Heart left ventricle (tissue), 16 donors: ENCODE measurements around the gene PHF20. TPM values are rescaled to one million over a fixed set of nuclear protein-coding genes. Genes with fewer than 3 reads are reported as not detected.
A peak's percentile ranks its signal among the peaks of the same experiment; 100 is the strongest.

Source experiments
- ATAC-seq, 4 donors: fragments of 200-7000 bp; cut with Tn5 transposase; one replicate each; pipeline ENCODE4 v1.9.1; 2020 to 2022; ENCODE audit warnings: moderate library complexity in 4 of 4, mild to moderate bottlenecking in 3 of 4, moderate number of reproducible peaks in 1 of 4
- DNase-seq, 5 donors: peaks; one replicate each; pipeline ENCODE4 v3.0.0-alpha.2; 2020
- H3K27ac ChIP-seq, 12 donors: fragments of 200-600 bp; sonication (generic) in 4 of 12; one replicate each; pipeline versions ENCODE4 v1.5.0 to v1.8.0; 2016 to 2022; ENCODE audit warnings: mild to moderate bottlenecking in 2 of 12
- H3K27me3 ChIP-seq, 9 donors: fragments of 200-600 bp; sonication (generic) in 2 of 9; one replicate each; pipeline versions ENCODE4 v1.5.1 to v1.8.0; 2016 to 2022; ENCODE audit warnings: mild to moderate bottlenecking in 3 of 9
- H3K36me3 ChIP-seq, 9 donors: fragments of 200-600 bp; sonication (generic) in 2 of 9; one replicate each; pipeline versions ENCODE4 v1.5.0 to v1.8.0; 2018 to 2022; ENCODE audit warnings: mild to moderate bottlenecking in 2 of 9
- H3K4me1 ChIP-seq, 12 donors: fragments of 200-600 bp; sonication (generic) in 4 of 12; one replicate each; pipeline versions ENCODE4 v1.5.0 to v1.8.0; 2016 to 2022; ENCODE audit warnings: mild to moderate bottlenecking in 3 of 12
- H3K4me3 ChIP-seq, 12 donors: fragments of 200-600 bp; sonication (generic) in 4 of 12; one replicate each; pipeline versions ENCODE4 v1.5.0 to v1.8.0; 2017 to 2022; ENCODE audit warnings: mild to moderate bottlenecking in 9 of 12, moderate library complexity in 4 of 12
- H3K9me3 ChIP-seq, 12 donors: fragments of 200-600 bp; sonication (generic) in 4 of 12; one replicate each; pipeline versions ENCODE4 v1.5.0 to v1.8.0; 2016 to 2022; ENCODE audit warnings: mild to moderate bottlenecking in 1 of 12
- CTCF ChIP-seq, 12 donors: fragments of 200-600 bp; sonication (generic) in 4 of 12; IDR thresholded peaks; one replicate each; pipeline versions ENCODE4 v1.5.0 to v1.8.0; 2018 to 2022; ENCODE audit warnings: antibody characterized with exemption in 12 of 12, mild to moderate bottlenecking in 5 of 12
- POLR2A ChIP-seq, 2 donors: fragments of 450-650 bp; IDR thresholded peaks; one replicate each; pipeline ENCODE4 v1.6.1; 2017; ENCODE audit warnings: antibody characterized with exemption in 2 of 2, mild to moderate bottlenecking in 2 of 2, moderate library complexity in 2 of 2
- WGBS, 4 donors: extraction: QIAGEN DNeasy Blood & Tissue Kit in 2 of 4; methylation state at CpG; one replicate each; pipeline versions ENCODE4 v1.1.5 to v1.1.7; 2013 to 2018; 5-methylcytosine and 5-hydroxymethylcytosine counted together
- intact Hi-C, 10 donors: fragments of 100-400 bp; cut with DNase I; formaldehyde crosslinking; loops; one replicate each; pipeline versions ENCODE4 v1.11.1 to v1.14.2; 2022
- polyA plus RNA-seq, 2 donors: library from polyadenylated mRNA; stranded (reverse); fragments of 200-250 nt; gene quantifications; one replicate each; pipeline ENCODE4 v1.2.3, GENCODE V29; 2013
- total RNA-seq, 9 donors: library from RNA; depleted of rRNA in 2 of 9; stranded (reverse); fragments of >200 nt in 2 of 9; fragmentation: NEBNext Ultra II Directional in 3 of 9; extraction: Animal tissue kit (Norgen Biotek cat#: 25700) in 3 of 9; gene quantifications; one replicate each; pipeline versions ENCODE4 v1.1.0 to v1.2.4, GENCODE V29; 2016 to 2023
- donor health status: ischemic (EF 13 %, LVEDD 7.1; RV severe dilation, severe dysfunction).
- donor health status: healthy with polysubstance abuse.
- donor health status: DM: no; HTN: yes; CAD: no.
- donor health status: DM: no; HTN: no; CAD: no.
- donor health status: ischemic (EF 25% LVEDD 6.9; RV normal size, moderate dysfunction).
- donor health status: ischemic (EF 25% LVEDD 5.7; RV mildly dilated, moderate dysfunction).
- donor health status: healthy.
- donor health status: DM: yes; HTN: yes; CAD: no.
- donor health status: ischemic (EF 35%, LVEDD 5.7; RV mildly dilated, moderate dysfunction).
- donor health status: nonischemic (EF 11% LVEDD 7.7; RV severe dilation, severe dysfunction).
- donor health status: DM: yes; HTN: yes; CAD: no.
- donor health status: PGD.
- donor health status: ischemic (EF 29% LVEDD 5.4; RV normal size, mild dysfunction).
- donor health status: nonischemic (EF 23%, LVEDD 6.1; RV moderate dilation, normal function).

The PHF20 gene
- total and polyA plus RNA-seq, 11 donors, result 25.8 to 48.9 (median 36.5) TPM

GRCh38 chr20:35901678-35902544 is 130.1 kb downstream of the PHF20 start:
- Histone ChIP-seq H3K4me1 (peaks cover 0 to 29% (median 5%) of the 10 kb centered on the region in 12 donors), H3K27me3 (no peaks in the 10 kb centered on the region), H3K27ac (peak overlapping the region in 1 of 12 donors; percentile 10), H3K4me3 (no peak overlapping the region), H3K36me3 (peaks cover 0 to 28% (median 10%) of the 10 kb centered on the region in 9 donors), H3K9me3 (no peaks in the 10 kb centered on the region)
- intact Hi-C loops, result no loop called here
- no peak for DNase-seq
- 69 to 97% (median 90%) methylated on average over 3 to 4 of the region's 4 CpGs for WGBS, 4 donors
- ATAC-seq, result peak in 2 of 4 donors; percentile 65 to 69
- TF ChIP-seq POLR2A (IDR thresholded peaks at IDR 0.05) (no peak), CTCF (IDR thresholded peaks at IDR 0.05) (no peak)

GRCh38 chr20:35902545-35902941 is 130.7 kb downstream of the PHF20 start:
- intact Hi-C loops, result no loop called here
- no peak overlapping the region for H3K4me3 ChIP-seq
- peaks cover 0 to 28% (median 10%) of the 10 kb centered on the region in 9 donors for H3K36me3 ChIP-seq
- H3K27ac ChIP-seq, result no peak overlapping the region
- H3K4me1 ChIP-seq, result peaks cover 0 to 35% (median 11%) of the 10 kb centered on the region in 12 donors
- no peak for ATAC-seq
- TF ChIP-seq POLR2A (IDR thresholded peaks at IDR 0.05), result no peak
- TF ChIP-seq CTCF (IDR thresholded peaks at IDR 0.05), result no peak
- WGBS, 4 donors, result 95 to 99% (median 98%) methylated on average over 3 of the region's 3 CpGs
- no peak for DNase-seq
- H3K9me3 ChIP-seq, result no peaks in the 10 kb centered on the region
- no peaks in the 10 kb centered on the region for H3K27me3 ChIP-seq

- peaks cover 0 to 26% (median 10%) of the 10 kb centered on the region in 9 donors for H3K36me3 ChIP-seq
- intact Hi-C loops, result no loop called here
- ATAC-seq (no peak), DNase-seq (no peak)
- TF ChIP-seq CTCF (IDR thresholded peaks at IDR 0.05) (no peak), POLR2A (IDR thresholded peaks at IDR 0.05) (no peak)
- no peak overlapping the region for H3K4me3 ChIP-seq
- H3K27ac ChIP-seq, result no peak overlapping the region
- H3K4me1 ChIP-seq, result peaks cover 0 to 46% (median 16%) of the 10 kb centered on the region in 12 donors
- 55 to 66% (median 64%) methylated on average over 3 of the region's 3 CpGs for WGBS, 4 donors
- no peaks in the 10 kb centered on the region for H3K27me3 ChIP-seq
- no peaks in the 10 kb centered on the region for H3K9me3 ChIP-seq
Observed at GRCh38 chr20:35903843-35904242, 132.0 kb downstream of the PHF20 start.

GRCh38 chr20:35904982-35905663 is 133.3 kb downstream of the PHF20 start:
- Histone ChIP-seq H3K9me3 (no peaks in the 10 kb centered on the region), H3K4me1 (peaks cover 0 to 46% (median 16%) of the 10 kb centered on the region in 12 donors), H3K27ac (no peak overlapping the region), H3K36me3 (peaks cover 0 to 16% (median 3%) of the 10 kb centered on the region in 9 donors), H3K27me3 (no peaks in the 10 kb centered on the region), H3K4me3 (no peak overlapping the region)
- DNase-seq (no peak), ATAC-seq (no peak)
- 94 to 96% (median 96%) methylated on average over 4 of the region's 4 CpGs for WGBS, 4 donors
- intact Hi-C loops, result no loop called here
- no peak for TF ChIP-seq POLR2A (IDR thresholded peaks at IDR 0.05)
- no peak for TF ChIP-seq CTCF (IDR thresholded peaks at IDR 0.05)
